GM12801 (cell line): ENCODE results near the gene ARMC5.

ENCODE experiments used
- CTCF ChIP-seq: IDR thresholded peaks from one replicate; pipeline ENCODE4 v1.5.1; 2011; ENCODE audit warnings: control low read depth; ENCODE audit not compliant: insufficient read length; ENCODE audit errors: extremely low read depth

ARMC5 gene

GRCh38 chr16:31461201-31461920 is 2.1 kb downstream of the ARMC5 start:
- TF ChIP-seq CTCF: no peak

- TF ChIP-seq CTCF: no peak
These were observed 2.9 kb downstream of the ARMC5 start for GRCh38 chr16:31461921-31462804.

GRCh38 chr16:31464348-31464769 is 5.1 kb downstream of the ARMC5 start:
- TF ChIP-seq CTCF: no peak

GRCh38 chr16:31464781-31465260 is 5.5 kb downstream of the ARMC5 start:
- TF ChIP-seq CTCF: no peak

GRCh38 chr16:31465788-31466370 is 6.6 kb downstream of the ARMC5 start:
- no peak for TF ChIP-seq CTCF

GRCh38 chr16:31466381-31466841 is 7.1 kb downstream of the ARMC5 start:
- no peak for TF ChIP-seq CTCF

GRCh38 chr16:31467151-31467773 is 8.0 kb downstream of the ARMC5 start:
- no peak for TF ChIP-seq CTCF
